ENCODE measurements around the gene GNE. TPM values are rescaled to one million over a fixed set of nuclear protein-coding genes. Genes with fewer than 3 reads are reported as not detected.
"Not testable (repeated sequence)": the region's sequence is repeated elsewhere in the genome, so short reads cannot be mapped to it uniquely, and the experiment has no call there.

GNE gene, protein sequence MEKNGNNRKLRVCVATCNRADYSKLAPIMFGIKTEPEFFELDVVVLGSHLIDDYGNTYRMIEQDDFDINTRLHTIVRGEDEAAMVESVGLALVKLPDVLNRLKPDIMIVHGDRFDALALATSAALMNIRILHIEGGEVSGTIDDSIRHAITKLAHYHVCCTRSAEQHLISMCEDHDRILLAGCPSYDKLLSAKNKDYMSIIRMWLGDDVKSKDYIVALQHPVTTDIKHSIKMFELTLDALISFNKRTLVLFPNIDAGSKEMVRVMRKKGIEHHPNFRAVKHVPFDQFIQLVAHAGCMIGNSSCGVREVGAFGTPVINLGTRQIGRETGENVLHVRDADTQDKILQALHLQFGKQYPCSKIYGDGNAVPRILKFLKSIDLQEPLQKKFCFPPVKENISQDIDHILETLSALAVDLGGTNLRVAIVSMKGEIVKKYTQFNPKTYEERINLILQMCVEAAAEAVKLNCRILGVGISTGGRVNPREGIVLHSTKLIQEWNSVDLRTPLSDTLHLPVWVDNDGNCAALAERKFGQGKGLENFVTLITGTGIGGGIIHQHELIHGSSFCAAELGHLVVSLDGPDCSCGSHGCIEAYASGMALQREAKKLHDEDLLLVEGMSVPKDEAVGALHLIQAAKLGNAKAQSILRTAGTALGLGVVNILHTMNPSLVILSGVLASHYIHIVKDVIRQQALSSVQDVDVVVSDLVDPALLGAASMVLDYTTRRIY
- 24.1 TPM for total RNA-seq (ENCODE audit: insufficient read depth, low replicate concordance)

DNA sequence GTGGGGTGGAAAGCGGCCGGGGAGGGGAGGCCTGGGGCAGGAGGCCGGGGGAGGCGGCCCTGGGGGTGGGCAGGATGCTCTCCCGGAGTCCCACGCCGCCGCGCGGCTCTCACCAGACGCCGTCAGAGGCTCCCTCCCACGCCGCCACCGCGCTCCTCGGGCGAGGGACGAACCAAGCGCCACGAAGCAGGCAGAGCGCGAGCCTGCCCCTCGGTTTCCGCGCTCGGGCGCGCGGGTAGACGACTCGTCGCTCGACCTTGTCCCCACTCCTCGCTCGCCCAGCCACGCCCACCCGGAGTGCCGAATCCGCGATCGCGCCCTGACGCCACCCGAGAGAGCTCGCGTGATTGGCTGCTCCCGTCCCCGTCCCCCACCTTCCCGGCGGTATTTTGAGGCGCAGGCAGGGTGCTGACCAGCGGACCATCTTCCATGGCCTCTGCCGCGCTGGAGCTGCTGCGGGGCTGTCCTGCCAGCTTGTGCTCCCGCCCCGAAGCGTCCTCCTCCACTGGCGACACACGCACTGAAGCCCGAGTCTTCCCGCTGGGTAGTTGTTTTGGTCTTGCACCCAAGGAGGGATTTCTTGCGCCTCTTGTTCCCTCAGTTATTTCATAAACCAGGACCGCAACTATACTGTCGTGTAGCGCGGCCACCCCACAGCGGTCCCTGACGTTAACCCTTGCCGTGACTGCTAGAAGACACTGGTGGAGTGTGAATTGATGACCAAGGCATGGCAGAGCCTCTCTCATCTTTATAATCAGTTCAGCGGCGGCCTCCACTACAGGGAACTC, at the start of gene GNE:
Gene GNE, minus strand, starts transcription at position 241 of the 788 bp plus-strand sequence. CDS start 9,093 bp downstream, outside the sequence.
- peak; percentile 99 for DNase-seq (ENCODE audit: low spot score)

GRCh38 chr9:36306471-36307306, 48.4 kb upstream of the GNE start:
- DNase-seq (ENCODE audit: low spot score), result no peak

DNA sequence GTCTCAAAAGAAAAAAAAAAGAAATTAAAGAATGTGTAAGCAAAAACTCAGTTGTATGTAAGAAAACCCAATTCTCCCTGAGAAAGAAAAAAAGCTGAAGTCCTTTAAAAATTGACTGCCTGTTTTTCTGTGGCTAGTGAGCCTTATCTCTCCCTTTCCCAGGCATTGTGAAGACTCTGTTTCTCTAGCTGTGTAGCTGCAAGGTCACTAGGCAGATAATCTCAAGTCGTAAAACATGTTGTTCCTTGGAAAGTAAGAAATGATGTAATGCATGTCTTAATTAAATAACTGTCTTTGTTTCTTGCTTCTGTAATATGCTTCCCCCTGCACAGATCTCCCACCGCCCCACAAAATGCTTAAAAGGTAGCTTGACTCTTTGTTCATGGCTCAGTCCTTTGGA, 46.1 kb upstream of the GNE start:
- not testable (repeated sequence) for DNase-seq (ENCODE audit: low spot score)

DNA sequence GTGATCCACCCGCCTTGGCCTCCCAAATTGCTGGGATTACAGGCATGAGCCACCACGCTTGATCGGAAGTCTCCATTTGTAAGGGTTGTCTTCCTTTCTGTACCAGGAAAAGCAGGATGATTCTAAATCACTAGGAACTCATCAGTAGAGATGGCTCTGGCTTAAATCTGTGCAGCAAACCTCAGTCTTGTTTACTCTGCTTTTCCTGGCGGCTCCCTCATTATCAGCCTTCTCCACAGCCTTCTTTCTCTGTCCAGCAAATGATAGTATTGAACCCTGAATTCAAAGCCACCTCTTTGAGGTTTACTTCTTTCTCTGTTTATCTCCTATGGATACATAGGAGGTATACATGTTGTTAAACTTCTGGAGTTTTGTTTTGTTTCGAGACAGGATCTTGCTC, 43.0 kb upstream of the GNE start:
- no peak for DNase-seq (ENCODE audit: low spot score)

DNA sequence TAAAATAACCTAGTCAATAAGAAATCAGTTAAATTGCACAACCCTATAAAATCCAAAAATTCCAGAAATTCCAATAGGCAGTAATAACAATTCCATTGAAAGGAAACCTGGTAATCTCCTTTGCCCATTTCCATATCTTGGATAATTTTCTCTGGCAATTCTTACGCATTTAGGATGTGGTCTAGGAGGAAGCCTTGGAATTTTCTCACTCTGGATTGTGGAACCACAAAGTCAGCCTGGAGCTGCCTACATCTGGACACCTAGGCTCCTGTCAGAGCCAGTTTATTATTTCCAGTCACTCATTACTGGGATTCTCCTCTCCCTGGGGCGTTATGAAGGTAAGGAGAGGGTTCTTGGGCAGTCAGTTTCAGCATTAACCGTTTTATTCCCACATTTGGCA, 40.3 kb upstream of the GNE start:
- no peak for DNase-seq (ENCODE audit: low spot score)

DNA sequence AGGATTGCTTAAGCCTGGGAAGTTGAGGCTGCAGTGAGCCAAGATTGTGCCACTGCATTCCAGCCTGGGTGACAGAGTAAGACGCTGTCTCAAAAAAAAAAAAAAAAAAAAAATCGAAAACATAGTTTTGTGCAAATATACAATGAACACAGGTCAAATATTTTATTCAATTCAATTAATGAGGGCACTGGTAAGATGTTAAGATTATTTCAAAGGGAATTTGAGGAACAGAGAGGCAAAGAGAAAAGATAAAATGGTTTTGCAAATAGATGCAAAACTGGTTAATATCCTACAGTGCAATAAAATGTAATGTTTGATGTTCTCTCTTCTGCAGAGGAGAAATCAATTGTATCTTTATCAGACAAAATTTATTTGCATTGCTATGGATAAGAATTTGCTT, 39.5 kb upstream of the GNE start:
- no peak for DNase-seq (ENCODE audit: low spot score)

DNA sequence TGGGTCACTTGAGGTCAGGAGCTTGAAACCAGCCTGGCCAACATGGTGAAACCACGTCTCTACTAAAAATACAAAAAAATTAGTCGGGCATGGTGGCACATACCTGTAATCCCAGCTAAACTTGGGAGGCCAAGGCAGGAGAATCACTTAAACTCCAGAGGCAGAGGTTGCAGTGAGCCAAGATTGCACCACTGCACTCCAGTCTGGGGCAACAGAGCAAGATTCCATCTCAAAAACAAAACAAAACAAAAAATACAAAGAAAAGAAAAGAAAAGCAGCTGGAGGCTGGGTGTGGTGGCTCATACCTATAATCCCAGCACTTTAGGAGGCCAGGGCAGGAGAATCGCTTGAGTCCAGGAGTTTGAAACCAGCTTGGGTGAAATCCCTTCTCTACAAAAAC, 36.7 kb upstream of the GNE start:
- not testable (repeated sequence) for DNase-seq (ENCODE audit: low spot score)

DNA sequence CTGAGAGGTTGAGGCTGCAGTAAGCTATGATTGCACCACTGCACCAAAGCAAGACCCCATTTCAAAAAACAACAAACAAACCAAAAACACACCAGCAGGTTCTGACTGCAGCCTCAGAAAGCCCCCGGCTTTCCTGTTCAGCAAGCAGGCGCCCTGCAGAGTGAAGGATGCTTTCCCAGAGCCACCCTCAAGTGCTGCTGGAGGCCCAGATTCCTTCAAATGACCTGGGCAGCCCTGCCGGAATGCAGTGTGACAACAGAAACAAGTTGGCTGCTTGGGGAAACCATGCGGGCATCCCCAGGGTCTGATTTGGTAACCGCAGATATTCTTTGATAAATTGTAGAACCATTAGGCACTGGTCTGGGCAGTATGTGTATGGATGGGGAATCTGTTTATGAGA, 35.7 kb upstream of the GNE start:
- DNase-seq (ENCODE audit: low spot score), result no peak

DNA sequence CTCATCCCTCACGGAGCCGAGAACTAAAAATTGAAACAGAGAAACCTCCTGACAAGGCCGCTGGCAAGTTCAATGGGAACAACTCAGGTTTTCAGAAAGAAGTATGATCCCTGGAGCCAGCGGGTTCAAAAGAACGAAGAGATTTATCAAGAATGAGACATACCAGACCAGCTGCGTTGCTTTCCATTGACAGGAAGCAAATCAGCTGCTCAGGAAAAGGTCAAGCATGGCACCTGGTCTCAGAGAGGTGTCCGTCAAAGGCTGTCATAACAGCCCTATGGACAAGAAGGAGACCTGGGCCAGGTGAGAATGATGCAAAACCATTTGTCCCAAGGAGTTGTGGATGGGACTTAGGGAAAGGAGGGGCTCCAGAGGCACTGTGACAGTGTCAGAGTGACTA, 34.9 kb upstream of the GNE start:
- DNase-seq (ENCODE audit: low spot score), result no peak

- DNase-seq (ENCODE audit: low spot score), result no peak
Measured at GRCh38 chr9:36292641-36293040, 34.4 kb upstream of the GNE start.

GRCh38 chr9:36290996-36291395, 32.7 kb upstream of the GNE start:
- no peak for DNase-seq (ENCODE audit: low spot score)

- no peak for DNase-seq (ENCODE audit: low spot score)
Measured at GRCh38 chr9:36289836-36290435, 31.7 kb upstream of the GNE start.

DNA sequence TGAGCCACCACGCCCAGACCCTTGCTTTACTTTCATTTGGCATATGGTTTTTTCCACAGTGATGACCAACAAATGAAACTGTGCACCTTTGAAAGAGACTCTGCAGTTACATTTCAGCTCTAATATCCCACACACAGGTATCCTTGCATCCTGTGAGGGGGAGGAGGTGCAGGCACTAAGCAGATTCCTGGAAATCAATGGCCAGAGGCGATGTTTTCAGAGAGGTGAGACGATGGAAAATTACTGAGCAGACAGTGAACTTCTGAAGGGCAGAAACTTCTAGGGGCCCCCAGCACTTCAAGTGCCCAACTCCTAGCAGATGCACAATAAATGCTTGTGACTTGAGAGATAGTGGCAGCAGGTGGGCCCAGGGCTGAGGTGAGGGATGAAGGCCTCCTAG, 29.8 kb upstream of the GNE start:
- DNase-seq (ENCODE audit: low spot score), result no peak

DNA sequence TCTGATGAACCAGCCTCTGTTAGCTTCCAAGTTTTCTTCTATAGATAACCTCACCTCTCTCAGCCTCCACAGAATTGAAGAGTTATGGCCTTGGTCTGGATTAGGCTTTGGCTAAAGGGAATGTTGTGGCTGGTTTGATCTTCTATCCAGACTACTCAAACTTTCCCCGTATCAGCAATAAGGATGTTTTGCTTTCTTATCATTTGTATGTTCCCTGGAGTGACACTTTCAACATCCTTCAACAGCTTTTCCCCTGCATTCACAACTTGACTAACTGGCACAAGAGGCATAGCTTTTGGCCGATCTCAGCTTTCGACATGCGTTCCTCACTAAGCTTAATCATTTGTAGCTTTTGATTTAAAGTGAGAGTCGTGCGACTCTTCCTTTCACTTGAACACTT, 28.1 kb upstream of the GNE start:
- no peak for DNase-seq (ENCODE audit: low spot score)

DNA sequence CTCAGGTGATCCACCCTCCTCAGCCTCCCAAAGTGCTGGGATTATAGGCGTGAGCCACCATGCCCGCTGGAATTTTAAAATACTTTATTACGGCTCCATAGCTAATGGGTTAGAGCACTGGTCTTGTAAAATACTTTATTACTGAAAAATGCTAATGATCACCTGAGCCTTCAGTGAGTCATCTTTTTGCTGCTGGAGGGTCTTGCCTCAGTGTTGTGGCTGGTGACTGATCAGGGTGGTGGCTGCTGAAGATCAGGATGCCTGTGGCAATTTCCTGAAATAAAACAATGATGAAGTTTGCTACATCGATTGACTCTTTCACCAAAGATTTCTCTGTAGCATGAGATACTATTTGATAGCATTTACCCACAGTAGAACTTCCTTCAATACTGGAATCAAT, 26.0 kb upstream of the GNE start:
- DNase-seq (ENCODE audit: low spot score), result no peak

DNA sequence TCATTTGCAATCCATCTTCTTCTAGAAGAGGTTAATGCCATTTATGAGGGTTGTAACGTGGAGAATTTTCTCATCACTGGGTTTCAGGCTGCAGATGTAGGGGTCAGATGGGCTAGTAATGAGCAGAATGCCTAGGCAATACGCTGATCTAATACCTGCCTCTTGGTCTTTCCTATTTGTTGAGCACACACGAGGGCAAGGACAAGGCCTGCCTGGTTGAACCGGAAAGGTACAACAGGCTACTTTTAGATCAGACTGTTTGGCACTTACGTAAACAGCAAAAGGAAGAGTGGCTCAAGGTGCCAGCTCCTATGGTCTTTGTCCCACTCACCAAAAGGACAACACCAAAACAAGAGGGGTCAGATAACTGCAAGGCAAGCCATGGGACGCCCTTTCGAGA, 24.0 kb upstream of the GNE start:
- no peak for DNase-seq (ENCODE audit: low spot score)

DNA sequence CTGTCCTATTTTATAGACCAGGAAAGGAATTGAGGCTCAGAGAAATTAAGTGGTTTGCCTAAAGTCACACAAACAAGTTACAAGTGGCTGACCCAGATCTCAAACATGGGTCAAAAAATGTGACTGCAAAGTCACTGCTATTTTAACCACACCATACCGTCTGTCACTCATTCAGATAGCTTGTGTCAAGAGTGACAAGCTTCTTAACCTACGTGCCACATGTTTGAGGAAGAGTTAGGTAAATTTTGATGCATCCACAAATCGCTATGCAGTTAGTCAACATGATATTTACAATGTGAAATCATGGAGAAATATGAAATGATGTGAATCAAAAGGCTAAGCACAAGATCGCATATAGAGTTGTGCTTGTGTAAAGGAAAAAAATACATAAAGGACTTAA, 22.7 kb upstream of the GNE start:
- no peak for DNase-seq (ENCODE audit: low spot score)

GRCh38 chr9:36278243-36278642, 20.0 kb upstream of the GNE start:
- DNase-seq (ENCODE audit: low spot score), result no peak

- DNase-seq (ENCODE audit: low spot score), result peak; percentile 71
Measured at GRCh38 chr9:36276781-36277181, 18.5 kb upstream of the GNE start.

- no peak for DNase-seq (ENCODE audit: low spot score)
Measured at GRCh38 chr9:36276254-36276653, 18.0 kb upstream of the GNE start.

GRCh38 chr9:36275060-36275459, 16.8 kb upstream of the GNE start:
- no peak for DNase-seq (ENCODE audit: low spot score)
